ENCODE data around the gene PLA2R1. TPM values are rescaled to one million over a fixed set of nuclear protein-coding genes. Genes with fewer than 3 reads are reported as not detected.

PLA2R1 gene
- total RNA-seq, 1 donor from 2014 or later: 9.0 TPM

GRCh38 chr2:159905926-159906714, 156.3 kb downstream of the PLA2R1 start:
- no peak overlapping the region for H3K27ac ChIP-seq
- intact Hi-C loops (cut with DNase I): no loop called here
- no peaks in the 10 kb centered on the region for H3K4me1 ChIP-seq
- H3K27me3 ChIP-seq: no peaks in the 10 kb centered on the region
- H3K36me3 ChIP-seq: no peaks in the 10 kb centered on the region
- ATAC-seq (no peak), DNase-seq (no peak)
- TF ChIP-seq CTCF (IDR thresholded peaks at IDR 0.05): no peak
- no peaks in the 10 kb centered on the region for H3K9me3 ChIP-seq
- H3K4me3 ChIP-seq: no peak overlapping the region

- ATAC-seq (peak; percentile 84), DNase-seq (peak; percentile 88)
- no peaks in the 10 kb centered on the region for H3K4me1 ChIP-seq
- no peak for TF ChIP-seq CTCF (IDR thresholded peaks at IDR 0.05)
- H3K9me3 ChIP-seq: no peaks in the 10 kb centered on the region
- peak overlapping the region; percentile 44 for H3K27ac ChIP-seq
- peak overlapping the region; percentile 62 for H3K4me3 ChIP-seq
- intact Hi-C loops (cut with DNase I): no loop called here
- no peaks in the 10 kb centered on the region for H3K27me3 ChIP-seq
- H3K36me3 ChIP-seq: no peaks in the 10 kb centered on the region
Observed at GRCh38 chr2:159904959-159905305, 157.5 kb downstream of the PLA2R1 start.

GRCh38 chr2:159904127-159904958, 158.1 kb downstream of the PLA2R1 start, which contains the start of gene LY75:
TSS of gene LY75 (minus strand) at chr2:159904756.
- no peaks in the 10 kb centered on the region for H3K9me3 ChIP-seq
- H3K4me3 ChIP-seq: peak within 1 kb of the TSS; percentile 62
- TF ChIP-seq CTCF (IDR thresholded peaks at IDR 0.05): no peak
- ATAC-seq (peak; percentile 96), DNase-seq (peak; percentile 91)
- H3K36me3 ChIP-seq: no peaks in the 10 kb centered on the region
- peak within 1 kb of the TSS; percentile 44 for H3K27ac ChIP-seq
- no peaks in the 10 kb centered on the region for H3K4me1 ChIP-seq
- intact Hi-C loops (cut with DNase I): no loop called here
- no peaks in the 10 kb centered on the region for H3K27me3 ChIP-seq

- intact Hi-C loops (cut with DNase I): no loop called here
- DNase-seq: no peak
Observed at GRCh38 chr2:159903443-159904126, 158.8 kb downstream of the PLA2R1 start.

More at GRCh38 chr2:159903443-159904126, 158.8 kb downstream of the PLA2R1 start:
- Histone ChIP-seq H3K4me3 (peak overlapping the region; percentile 62), H3K36me3 (no peaks in the 10 kb centered on the region), H3K27ac (peak overlapping the region; percentile 44), H3K27me3 (no peaks in the 10 kb centered on the region), H3K4me1 (no peaks in the 10 kb centered on the region), H3K9me3 (no peaks in the 10 kb centered on the region)
- TF ChIP-seq CTCF (IDR thresholded peaks at IDR 0.05): no peak
- ATAC-seq: peak; percentile 58

Measured in upper lobe of right lung (tissue), 1 donor.